H1 (cell line): Measurements from ENCODE around the gene RCAN2. TPM values are rescaled to one million over a fixed set of nuclear protein-coding genes. Genes with fewer than 3 reads are reported as not detected.

Experiments used
- CTCF ChIA-PET: fragments of 300-600 bp; sonication (Branson Sonifier 250); formaldehyde crosslinking; loops from one replicate; lab custom pipeline; 2021; ENCODE audit not compliant: partially characterized antibody; lab: Charles Lee
- POLR2A ChIA-PET: fragments of 300-600 bp; sonication (Branson Sonifier 250); formaldehyde crosslinking; loops from one replicate; lab custom pipeline; 2021; ENCODE audit warnings: inconsistent platforms; ENCODE audit not compliant: partially characterized antibody; lab: Charles Lee
- DNase-seq, 2 experiments: peaks; one replicate each; pipeline versions ENCODE4 v3.0.0 to v3.0.0-alpha.2; 2010 to 2022; ENCODE audit warnings: low spot score in 2 of 2, low read depth in 1 of 2, mixed read lengths in 1 of 2
- FAIRE-seq: peaks from 2 replicates; lab custom pipeline; 2011; peaks lifted over from hg19 to GRCh38; lab: Jason Lieb, UNC
- H2AFZ ChIP-seq: 2 replicates; pipeline ENCODE4 v1.8.1; 2012; ENCODE audit warnings: low read length, inconsistent platforms
- H2AK5ac ChIP-seq: 2 replicates; pipeline ENCODE4 v1.6.1; 2013; ENCODE audit warnings: low read depth, low read length
- H2BK120ac ChIP-seq: replicated peaks from 2 replicates; pipeline ENCODE3; 2013; ENCODE audit warnings: low read depth, low read length, inconsistent platforms
- H2BK12ac ChIP-seq: 2 replicates; pipeline ENCODE4 v1.6.1; 2013; ENCODE audit warnings: low read depth, low read length
- H2BK15ac ChIP-seq: 2 replicates; pipeline ENCODE4 v1.6.1; 2013; ENCODE audit warnings: low read length
- H2BK20ac ChIP-seq: 2 replicates; pipeline ENCODE4 v1.6.1; 2013; ENCODE audit warnings: low read length
- H2BK5ac ChIP-seq: 2 replicates; pipeline ENCODE4 v1.6.1; 2013; ENCODE audit warnings: low read depth, low read length
- H3K14ac ChIP-seq: 2 replicates; pipeline ENCODE4 v1.6.1; 2013; ENCODE audit warnings: inconsistent platforms; ENCODE audit not compliant: insufficient read length
- H3K18ac ChIP-seq: 2 replicates; pipeline ENCODE4 v1.6.1; 2013; ENCODE audit warnings: low read length; ENCODE audit errors: extremely low read depth
- H3K23ac ChIP-seq: 2 replicates; pipeline ENCODE4 v1.6.1; 2013; ENCODE audit warnings: inconsistent platforms; ENCODE audit not compliant: insufficient read length
- H3K23me2 ChIP-seq: 2 replicates; pipeline ENCODE4 v1.6.1; 2013; ENCODE audit warnings: low read depth, low read length
- H3K27ac ChIP-seq: 2 replicates; pipeline ENCODE4 v1.6.1; 2011; ENCODE audit warnings: low read depth, low read length, inconsistent platforms
- H3K27me3 ChIP-seq, 4 experiments: replicated peaks in 1 of 4; 1 replicate in 1 of 4; 2 replicates in 3 of 4; pipeline versions ENCODE4 v1.6.1 to v1.8.1; 2011 to 2013; ENCODE audit warnings: low read length in 3 of 4, mild to moderate bottlenecking in 3 of 4, inconsistent platforms in 2 of 4, mixed read lengths in 2 of 4, moderate library complexity in 1 of 4; ENCODE audit not compliant: control insufficient read depth in 3 of 4, insufficient read depth in 3 of 4; ENCODE audit errors: extremely low read depth in 1 of 4
- H3K36me3 ChIP-seq, 4 experiments: 2 replicates each; pipeline versions ENCODE4 v1.6.1 to v1.8.1; 2011 to 2013; ENCODE audit warnings: mild to moderate bottlenecking in 4 of 4, low read length in 3 of 4, moderate library complexity in 2 of 4, control low read depth in 1 of 4, inconsistent platforms in 1 of 4; ENCODE audit not compliant: insufficient read depth in 4 of 4, control insufficient read depth in 2 of 4
- H3K4ac ChIP-seq: replicated peaks from 2 replicates; pipeline ENCODE3; 2013; ENCODE audit warnings: low read length, low read depth, mixed read lengths, inconsistent platforms; ENCODE audit not compliant: insufficient read length
- H3K4me1 ChIP-seq, 4 experiments: replicated peaks in 1 of 4; 1 replicate in 1 of 4; 2 replicates in 3 of 4; pipeline versions ENCODE4 v1.6.1 to v1.8.1; 2011 to 2013; ENCODE audit warnings: low read length in 3 of 4, inconsistent platforms in 2 of 4, mixed read lengths in 1 of 4; ENCODE audit not compliant: insufficient read depth in 4 of 4, control insufficient read depth in 3 of 4
- H3K4me2 ChIP-seq, 2 experiments: 2 replicates each; pipeline versions ENCODE4 v1.6.1 to v1.8.1; 2011 to 2013; ENCODE audit warnings: low read depth in 2 of 2, low read length in 2 of 2, control low read depth in 1 of 2, inconsistent platforms in 1 of 2, mild to moderate bottlenecking in 1 of 2; ENCODE audit not compliant: insufficient read depth in 1 of 2
- H3K4me3 ChIP-seq, 4 experiments: fragments of 200-600, 300-600 bp in 1 of 4; sonication (generic), shearing (Covaris generic), sonication (Bioruptor Twin) in 1 of 4; 2 replicates each; pipeline versions ENCODE4 v1.5.1 to v1.8.1; 2011 to 2016; ENCODE audit warnings: low read length in 4 of 4, low read depth in 3 of 4, control low read depth in 2 of 4, inconsistent platforms in 2 of 4, mild to moderate bottlenecking in 2 of 4, mixed read lengths in 1 of 4, moderate library complexity in 1 of 4; ENCODE audit not compliant: insufficient read depth in 2 of 4; ENCODE audit errors: extremely low read depth in 1 of 4
- H3K56ac ChIP-seq: replicated peaks from 2 replicates; pipeline ENCODE3; 2013; ENCODE audit warnings: low read depth, mild to moderate bottlenecking, mixed read lengths, low read length, inconsistent platforms; ENCODE audit not compliant: insufficient read length
- H3K79me1 ChIP-seq: 2 replicates; pipeline ENCODE4 v1.6.1; 2013; ENCODE audit warnings: low read depth, low read length, control low read depth
- H3K79me2 ChIP-seq, 2 experiments: 2 replicates each; pipeline versions ENCODE4 v1.6.1 to v1.8.1; 2012 to 2013; ENCODE audit warnings: low read length in 2 of 2, mild to moderate bottlenecking in 2 of 2, inconsistent platforms in 1 of 2; ENCODE audit not compliant: insufficient read depth in 2 of 2, control insufficient read depth in 1 of 2
- H3K9ac ChIP-seq, 4 experiments: replicated peaks in 1 of 4; 1 replicate in 1 of 4; 2 replicates in 3 of 4; pipeline versions ENCODE4 v1.6.1 to v1.8.1; 2011 to 2013; ENCODE audit warnings: low read depth in 3 of 4, low read length in 3 of 4, control low read depth in 2 of 4, mild to moderate bottlenecking in 2 of 4, moderate library complexity in 2 of 4, inconsistent platforms in 1 of 4; ENCODE audit errors: extremely low read depth in 1 of 4
- H3K9me3 ChIP-seq, 2 experiments: 2 replicates each; pipeline versions ENCODE4 v1.6.1 to v1.8.1; 2012 to 2013; ENCODE audit warnings: mild to moderate bottlenecking in 2 of 2, moderate library complexity in 2 of 2, control low read depth in 1 of 2, inconsistent platforms in 1 of 2, low read depth in 1 of 2, low read length in 1 of 2, mixed read lengths in 1 of 2; ENCODE audit not compliant: insufficient read depth in 2 of 2
- H4K20me1 ChIP-seq, 2 experiments: replicated peaks in 1 of 2; 2 replicates each; pipeline versions ENCODE3 to v1.8.1; 2011 to 2013; ENCODE audit warnings: inconsistent platforms in 2 of 2, low read length in 2 of 2, mild to moderate bottlenecking in 1 of 2; ENCODE audit not compliant: insufficient read depth in 2 of 2, control insufficient read depth in 1 of 2
- H4K5ac ChIP-seq: 2 replicates; pipeline ENCODE4 v1.6.1; 2013; ENCODE audit warnings: low read length, low read depth, mixed read lengths, inconsistent platforms; ENCODE audit not compliant: insufficient read length
- H4K8ac ChIP-seq: 2 replicates; pipeline ENCODE4 v1.8.0; 2013; ENCODE audit warnings: mild to moderate bottlenecking, moderate library complexity, low read length, inconsistent platforms; ENCODE audit not compliant: insufficient read depth; ENCODE audit errors: extremely low read depth
- H4K91ac ChIP-seq: replicated peaks from 2 replicates; pipeline ENCODE3; 2013; ENCODE audit warnings: low read length, mixed read lengths, inconsistent platforms; ENCODE audit not compliant: insufficient read length
- TEAD4 ChIP-seq: IDR thresholded peaks from 2 replicates; pipeline ENCODE4 v1.6.1; 2012; ENCODE audit warnings: low read depth, low read length, inconsistent platforms, mixed read lengths
- USF2 ChIP-seq: IDR thresholded peaks from 2 replicates; pipeline ENCODE4 v1.6.1; 2011; ENCODE audit warnings: low read length, improper control_type of control experiment
- ZNF274 ChIP-seq: IDR thresholded peaks from 2 replicates; pipeline ENCODE4 v1.7.0; 2012; ENCODE audit warnings: low read length, borderline replicate concordance; ENCODE audit errors: extremely low read depth
- WGBS, 2 experiments: shearing (Covaris generic) in 1 of 2; methylation state at CpG; one replicate each; pipeline versions ENCODE4 v1.1.6 to v1.1.7; 2013 to 2015; ENCODE audit warnings: low lambda C conversion rate in 2 of 2, mixed read lengths in 2 of 2, inconsistent platforms in 1 of 2, low coverage in 1 of 2, missing lambda C conversion rate in 1 of 2; ENCODE audit not compliant: insufficient replicate concordance in 2 of 2, insufficient coverage in 1 of 2, insufficient read length in 1 of 2; ENCODE audit errors: extremely low coverage in 1 of 2, missing lambda C conversion rate in 1 of 2; 5-methylcytosine and 5-hydroxymethylcytosine counted together
- polyA plus RNA-seq, 7 experiments: library from polyadenylated mRNA; depleted of rRNA in 3 of 7; stranded (reverse) in 5 of 7; unstranded in 2 of 7; fragments of >200 nt in 5 of 7; fragments of 200-250 nt in 2 of 7; gene quantifications; 1 replicate in 5 of 7; 2 replicates in 1 of 7; 4 replicates in 1 of 7; pipeline versions ENCODE4 v1.2.1 to v1.2.3, GENCODE V29; 2011 to 2013; ENCODE audit warnings: missing spikeins in 2 of 7, mixed read lengths in 2 of 7
- total RNA-seq: library from RNA; stranded (reverse); fragmentation: NEBNext Ultra II Directional; extraction: Animal tissue kit (Norgen Biotek cat#: 25700); gene quantifications from 2 replicates; pipeline ENCODE4 v1.2.1, GENCODE V29; 2021

The RCAN2 gene
- total and polyA plus RNA-seq, 2 of the 8 experiments (the other 6 are each of a cell fraction or from before 2014, with no cell fraction given), result 5.0 to 8.5 TPM

DNA sequence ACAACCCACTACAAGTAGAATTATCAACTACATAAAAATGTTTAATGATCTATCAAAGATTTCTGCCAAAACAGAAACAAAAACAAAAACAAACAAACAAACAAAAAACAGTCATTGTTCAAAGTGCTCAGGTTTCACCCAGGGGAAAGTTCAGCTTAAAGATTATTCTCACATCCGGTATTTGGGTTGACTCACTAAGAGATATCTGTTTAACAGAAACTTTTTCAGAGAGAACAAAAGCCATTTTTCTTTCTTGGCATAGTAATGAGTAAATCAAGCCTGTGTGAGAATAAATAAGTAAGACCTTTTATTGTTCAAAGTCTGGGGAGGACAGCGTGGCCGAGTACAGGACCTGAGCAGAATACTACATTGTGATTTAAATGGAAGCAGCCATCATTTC lies 143.6 kb downstream of the RCAN2 start:
- Histone ChIP-seq H3K27ac (no peak overlapping the region), H3K14ac (no peak overlapping the region), H2BK120ac (no peak overlapping the region), H3K23ac (no peak overlapping the region), H2BK15ac (no peak overlapping the region), H4K91ac (no peak overlapping the region), H3K23me2 (no peaks in the 10 kb centered on the region), H4K8ac (no peak overlapping the region), H3K36me3 (no peaks in the 10 kb centered on the region), H3K27me3 (no peaks in the 10 kb centered on the region), H3K4me1 (no peaks in the 10 kb centered on the region), H2BK12ac (no peak overlapping the region), H3K9me3 (no peaks in the 10 kb centered on the region), H3K4ac (no peak overlapping the region), H3K9ac (no peak overlapping the region), H2AFZ (no peak overlapping the region)
- ChIA-PET CTCF (interaction anchor here (0.6 kb wide), 1 partner anchor 356 kb away, joined by 3 read pairs; no protein-coding TSS in a partner anchor), POLR2A (no interaction called here)
- WGBS, 2 experiments, result 90% methylated on average over 3 of the region's 3 CpGs; no CpG with 5 or more reads in 1 of the 2 experiments
- TF ChIP-seq USF2, result no peak
- no peak for TF ChIP-seq TEAD4
- TF ChIP-seq ZNF274, result no peak
- TF ChIP-seq, all 59 proteins: peak for 0
- H2AK5ac ChIP-seq, result no peak overlapping the region
- no peaks in the 10 kb centered on the region for H4K20me1 ChIP-seq
- H4K5ac ChIP-seq, result no peak overlapping the region
- no peak overlapping the region for H2BK5ac ChIP-seq
- no peak overlapping the region for H3K4me3 ChIP-seq
- FAIRE-seq (no peak), DNase-seq (no peak)
- no peaks in the 10 kb centered on the region for H3K79me2 ChIP-seq
- H3K79me1 ChIP-seq, result no peaks in the 10 kb centered on the region
- H3K4me2 ChIP-seq, result no peak overlapping the region
- H3K18ac ChIP-seq, result no peak overlapping the region
- no peak overlapping the region for H3K56ac ChIP-seq
- H2BK20ac ChIP-seq, result no peak overlapping the region
